Glomerular visceral epithelial cell (primary cell): ENCODE data around the gene SCTR.

Source experiments
- DNase-seq: peaks from one replicate; pipeline ENCODE4 v3.0.0-alpha.2; 2016; ENCODE audit errors: extremely low spot score

SCTR gene

GRCh38 chr2:119523383-119523951 lies 816 bp downstream of the SCTR start:
- no peak for DNase-seq

GRCh38 chr2:119522671-119523070 lies 1.6 kb downstream of the SCTR start:
- DNase-seq = no peak

DNA sequence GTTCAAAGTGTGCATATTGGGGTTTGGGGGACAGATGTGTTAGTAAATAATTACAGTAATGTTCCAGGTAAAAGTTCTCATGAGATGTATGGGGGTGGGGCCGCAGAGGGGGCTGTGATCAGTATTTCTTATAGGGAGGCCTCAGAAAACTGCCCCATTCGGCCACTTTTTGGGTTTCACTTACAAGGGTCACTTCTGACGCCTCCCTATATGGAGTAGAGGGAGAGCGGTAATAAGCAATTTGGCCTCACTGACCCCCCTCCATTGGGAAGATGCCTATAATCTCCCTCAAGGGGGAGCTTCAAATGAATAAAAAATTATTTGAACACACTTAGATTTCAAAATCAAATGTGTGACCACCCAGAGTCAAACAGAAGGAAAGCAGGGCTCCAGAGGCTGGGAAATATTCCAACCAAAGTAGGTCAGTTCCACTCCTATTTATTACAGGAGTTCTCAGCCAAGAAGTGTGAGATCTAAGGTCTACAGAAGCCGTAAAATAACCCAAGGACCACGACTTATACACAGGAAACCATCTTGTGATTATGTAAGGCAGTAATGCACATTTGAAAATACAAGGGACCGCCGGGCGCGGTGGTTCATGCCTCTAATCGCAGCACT lies 2.7 kb downstream of the SCTR start:
- DNase-seq = no peak

DNA sequence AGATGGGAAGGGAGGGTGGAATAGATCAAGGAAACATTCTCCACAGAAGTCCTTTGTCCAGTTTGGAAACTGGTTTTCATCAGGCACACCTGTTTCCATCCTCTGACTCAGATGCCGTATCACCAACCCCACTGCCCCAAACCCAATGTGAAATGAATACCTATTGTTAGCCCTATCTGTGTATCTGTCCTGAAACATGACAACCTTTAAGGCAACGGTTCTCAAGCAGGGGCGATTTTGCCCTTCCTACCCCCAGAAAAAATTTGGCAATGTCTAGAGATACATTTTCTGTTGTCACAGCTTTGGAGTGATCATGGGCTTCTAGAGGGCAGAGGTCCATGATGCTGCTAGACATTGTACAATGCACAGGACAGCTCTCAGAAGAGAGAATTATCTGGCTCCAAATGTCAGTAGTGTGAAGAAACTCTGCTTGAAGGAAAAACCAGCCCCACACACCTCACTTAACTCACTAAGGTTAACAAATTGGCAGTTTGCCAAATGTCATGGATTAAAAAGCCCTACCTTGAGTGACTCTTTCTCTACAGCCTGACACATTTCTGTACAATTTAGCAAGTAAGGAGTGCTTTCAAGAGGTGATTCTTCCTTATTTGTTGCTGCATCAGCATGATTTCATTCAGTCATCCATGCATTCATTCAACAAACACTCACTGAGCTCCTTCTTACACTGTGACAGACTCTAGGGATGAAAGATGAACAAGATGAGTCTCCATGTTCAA lies 3.4 kb downstream of the SCTR start:
- no peak for DNase-seq

- DNase-seq = no peak
Observed at GRCh38 chr2:119519057-119519408, 5.2 kb downstream of the SCTR start.

DNA sequence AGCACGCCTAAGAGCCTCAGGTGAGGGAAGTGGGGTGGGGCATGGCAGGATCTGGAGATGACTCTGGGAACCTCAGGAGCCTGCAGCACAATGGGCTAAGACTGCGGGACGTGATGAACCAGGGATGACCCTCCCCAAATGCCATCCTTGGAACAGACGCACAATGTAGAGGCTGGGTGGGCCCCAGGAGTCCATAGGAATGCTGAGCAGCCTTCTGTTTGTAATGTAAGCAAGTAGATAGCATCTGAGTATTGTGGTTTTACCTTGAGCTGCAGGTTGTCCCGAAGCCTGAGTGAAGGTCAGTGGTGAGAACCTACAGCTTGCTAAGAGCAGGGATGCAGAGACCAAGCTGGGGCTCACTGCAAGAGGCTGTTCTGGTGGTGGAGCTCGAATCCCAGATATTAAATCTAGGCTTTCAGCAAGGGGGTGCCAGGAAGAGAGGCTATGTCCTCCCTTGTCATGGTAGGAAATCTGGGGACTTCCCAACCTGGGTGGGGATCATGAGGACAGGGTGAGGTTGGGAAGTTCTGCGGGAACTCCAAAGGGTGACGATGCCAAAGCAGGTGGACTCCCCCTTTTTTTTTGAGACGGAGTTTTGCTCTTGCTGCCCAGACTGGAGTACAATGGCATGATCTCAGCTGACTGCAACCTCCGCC lies 5.8 kb downstream of the SCTR start:
- DNase-seq = no peak

DNA sequence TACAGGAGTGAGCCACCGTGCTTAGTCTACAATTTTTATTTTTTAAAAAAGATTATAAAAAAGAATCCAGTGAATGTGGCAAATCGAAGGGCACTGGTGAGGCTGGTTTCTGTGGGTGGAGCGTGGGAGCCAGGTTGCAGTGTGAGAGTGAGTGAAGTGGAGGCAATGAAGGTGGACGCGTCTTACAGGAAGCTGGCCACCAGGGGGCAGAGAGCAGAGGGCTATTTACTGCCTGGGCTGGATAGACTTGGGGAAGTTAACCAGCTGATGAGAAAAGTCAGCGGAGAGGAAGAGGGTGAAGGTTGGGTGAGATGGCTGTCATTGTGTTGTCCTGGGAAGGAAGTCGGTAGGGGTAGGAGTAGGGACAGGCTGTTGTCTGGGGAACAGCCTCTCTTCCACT lies 6.8 kb downstream of the SCTR start:
- DNase-seq = peak; percentile 39

DNA sequence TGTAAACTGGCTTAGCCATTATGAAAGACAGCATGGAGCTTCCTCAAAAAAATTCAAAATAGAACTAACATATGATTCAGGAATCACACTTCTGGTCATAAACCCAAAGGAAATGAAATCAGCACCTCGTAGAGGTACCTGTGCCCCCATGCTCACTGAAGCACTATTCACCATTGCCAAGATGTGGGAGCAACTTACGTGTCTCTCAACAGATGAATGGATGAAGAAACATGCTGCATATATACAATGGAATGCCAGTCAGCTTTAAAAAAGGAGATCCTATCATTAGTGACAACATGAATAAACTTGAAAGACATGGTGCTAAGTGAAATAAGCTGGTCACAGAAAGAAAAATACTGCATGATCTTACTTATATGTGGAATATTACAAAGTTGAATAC lies 8.2 kb downstream of the SCTR start:
- DNase-seq = no peak

DNA sequence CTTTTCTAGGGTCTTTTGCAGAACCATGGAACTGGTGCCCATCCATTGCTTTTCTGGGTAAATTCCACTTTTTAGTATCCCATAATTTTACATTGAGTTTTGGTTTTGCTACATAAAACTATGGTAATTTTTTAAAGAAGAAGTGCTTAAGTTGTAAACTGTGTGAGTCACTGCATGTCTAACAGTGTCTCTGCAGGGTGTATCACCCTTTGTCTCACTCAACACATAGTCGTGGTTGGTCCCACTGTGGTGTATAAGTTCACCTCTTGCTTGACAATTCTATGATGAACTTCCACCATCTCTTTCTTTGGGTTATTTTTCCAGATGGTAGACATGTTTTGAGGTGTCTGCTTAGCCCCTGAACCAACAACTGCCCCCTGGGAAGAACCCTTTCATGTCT lies 10.5 kb downstream of the SCTR start:
- DNase-seq = no peak

DNA sequence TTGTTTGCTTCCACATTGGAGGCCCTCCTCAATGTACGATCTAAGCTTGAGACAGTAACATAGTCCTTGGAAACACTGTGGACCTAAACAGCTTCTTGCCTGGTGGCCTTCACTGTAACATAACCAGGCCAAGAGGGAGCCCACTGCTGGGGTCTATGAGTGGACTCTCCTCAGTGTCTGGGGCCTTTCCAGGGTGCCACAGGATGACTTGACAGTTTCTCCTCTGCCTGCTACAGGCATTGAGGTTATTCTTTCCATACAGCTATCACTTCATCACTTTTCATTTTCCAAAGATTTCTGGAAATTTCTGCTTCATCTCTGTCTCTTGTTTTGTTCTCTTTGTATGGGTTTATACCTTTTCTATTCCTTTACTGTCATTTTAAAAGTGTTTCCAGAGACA lies 11.3 kb downstream of the SCTR start:
- DNase-seq = no peak

DNA sequence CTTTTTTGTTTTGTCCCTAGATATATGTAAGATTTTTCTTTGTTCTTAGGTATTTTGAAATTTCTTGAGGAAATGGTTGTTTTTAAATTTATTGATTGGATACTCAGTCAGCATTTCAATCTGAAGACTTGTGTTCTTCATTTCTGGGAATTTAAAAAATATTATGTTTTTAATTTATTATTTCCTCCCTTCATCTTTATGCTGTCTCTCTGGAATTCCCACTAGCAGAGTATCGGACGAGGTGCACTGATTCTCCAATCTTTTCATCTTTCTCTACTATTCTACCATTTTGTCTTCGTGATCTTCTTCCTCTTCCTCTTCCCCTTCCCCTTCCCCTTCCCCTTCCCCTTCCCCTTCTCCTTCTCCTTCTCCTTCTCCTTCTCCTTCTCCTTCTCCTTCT lies 12.3 kb downstream of the SCTR start:
- no peak for DNase-seq

- no peak for DNase-seq
Observed at GRCh38 chr2:119508756-119509155, 15.5 kb downstream of the SCTR start.

DNA sequence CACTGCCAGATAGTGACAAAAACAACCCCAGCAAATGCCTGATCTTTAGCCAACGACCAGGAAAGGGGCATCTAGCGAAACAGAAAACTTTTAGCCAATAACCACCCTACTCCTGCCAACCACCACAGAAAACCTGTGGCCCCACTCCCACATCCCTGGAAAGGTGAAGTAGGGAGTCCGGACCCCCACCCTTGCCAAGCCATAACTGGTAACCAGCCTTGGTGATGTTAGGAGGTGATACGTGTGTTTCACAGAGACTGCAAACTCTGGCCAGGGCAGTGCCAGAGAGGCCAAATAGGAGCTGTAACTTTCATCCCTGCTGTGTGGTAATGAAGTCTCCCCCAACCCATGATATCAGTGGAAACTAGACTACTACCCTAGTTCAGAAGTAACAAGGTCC lies 27.6 kb downstream of the SCTR start:
- no peak for DNase-seq

GRCh38 chr2:119495948-119496347 lies 28.3 kb downstream of the SCTR start:
- no peak for DNase-seq

DNA sequence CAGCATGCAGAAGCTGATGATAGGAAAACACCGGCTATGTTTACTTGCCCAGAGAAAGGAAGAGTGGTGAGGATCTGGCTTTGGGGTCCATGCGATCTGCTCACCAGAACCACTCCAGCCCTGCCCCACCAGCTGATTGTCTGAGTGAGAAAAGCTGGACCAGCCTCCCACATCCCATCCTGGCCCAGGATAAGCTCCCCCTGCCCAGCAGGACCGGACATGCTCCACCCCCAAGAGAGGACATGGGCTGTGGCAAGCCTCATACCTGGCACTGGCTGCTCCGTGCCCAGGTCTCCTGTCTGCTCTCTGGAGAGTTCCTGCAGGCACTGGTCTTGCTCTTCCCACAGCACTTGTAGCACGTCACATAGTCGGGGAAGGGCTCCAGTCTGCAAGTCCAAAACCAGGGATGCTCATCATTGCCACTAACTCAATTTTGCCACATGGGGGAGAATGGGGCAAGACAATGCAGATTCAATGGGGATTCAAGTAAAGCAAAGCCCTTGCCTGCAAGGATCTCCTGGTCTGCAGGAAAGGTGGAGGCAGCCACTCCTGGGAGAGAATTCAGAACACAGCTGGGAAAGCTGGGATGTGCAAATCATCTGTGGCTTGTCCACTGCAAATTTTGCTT lies 30.0 kb downstream of the SCTR start:
- peak; percentile 14 for DNase-seq

- DNase-seq = peak; percentile 93
Observed at GRCh38 chr2:119491776-119492525, 32.3 kb downstream of the SCTR start.

GRCh38 chr2:119490653-119491195 lies 33.6 kb downstream of the SCTR start:
- DNase-seq = peak; percentile 79

GRCh38 chr2:119490106-119490505 lies 34.2 kb downstream of the SCTR start:
- no peak for DNase-seq

DNA sequence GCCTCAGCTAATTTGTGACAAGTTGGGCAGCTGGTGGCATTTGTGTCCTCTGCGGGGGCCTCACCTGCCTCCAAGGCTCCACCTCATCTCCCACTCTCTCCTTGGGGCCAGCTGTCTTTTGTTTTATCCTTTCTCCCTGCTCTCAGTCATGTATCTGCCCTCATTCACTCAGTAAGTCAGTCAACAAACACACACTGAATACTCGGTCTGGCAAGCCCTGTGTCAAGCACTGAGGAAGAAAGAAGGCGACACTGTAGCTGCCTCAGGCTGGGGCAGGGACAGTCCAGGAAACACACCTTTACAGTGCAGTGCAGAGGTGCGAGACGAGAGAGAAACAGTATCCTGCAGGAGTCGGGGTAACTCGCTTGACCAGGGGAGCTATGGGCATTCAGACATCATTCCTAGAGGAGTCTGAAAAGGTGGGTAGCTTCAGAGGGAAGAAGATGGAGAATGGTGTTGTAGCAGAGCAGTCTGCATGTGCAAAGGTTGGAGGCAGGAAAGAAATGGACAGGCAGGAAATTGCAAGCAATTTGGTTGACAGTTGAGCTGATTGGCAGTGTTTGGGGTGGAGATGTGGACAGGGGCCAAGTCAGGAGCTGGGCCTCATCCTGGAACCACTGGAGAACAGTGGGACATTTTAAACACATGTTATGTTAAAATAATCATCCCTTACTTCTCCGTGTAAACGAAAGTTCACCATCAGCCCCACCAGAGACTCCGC lies 34.9 kb downstream of the SCTR start:
- no peak for DNase-seq

- peak; percentile 13 for DNase-seq
Observed at GRCh38 chr2:119488245-119489214, 35.8 kb downstream of the SCTR start.
